NT2/D1 (cell line): ENCODE results near the gene PRIMA1.

Experiments
- SUZ12 ChIP-seq: IDR thresholded peaks from 2 replicates; pipeline ENCODE4 v1.6.1; 2011; ENCODE audit not compliant: insufficient read length, insufficient read depth; ENCODE audit errors: extremely low read depth
- YY1 ChIP-seq: IDR thresholded peaks from 2 replicates; pipeline ENCODE4 v1.6.1; 2011; ENCODE audit not compliant: insufficient read length, insufficient read depth
- ZNF274 ChIP-seq: IDR thresholded peaks from 2 replicates; pipeline ENCODE4 v1.6.1; 2011; ENCODE audit warnings: mild to moderate bottlenecking, low read depth, low read length

GRCh38 chr14:93693914-93694313 is 94.4 kb downstream of the PRIMA1 start:
- no peak for TF ChIP-seq YY1
- TF ChIP-seq ZNF274 = no peak
- TF ChIP-seq SUZ12 = no peak
